Activated naive CD8-positive, alpha-beta T cell treated with anti-CD3 and anti-CD28 coated beads, Interleukin-2, amount 50 U/mL, for 24 hours (primary cell): ENCODE measurements around the gene TMEM47.

Experiments
- ATAC-seq: fragments of 150-1000 bp; cut with Tn5 transposase; one replicate; pipeline ENCODE4 v1.10.0; 2021
- DNase-seq: peaks from one replicate; pipeline ENCODE4 v3.0.0; 2021
- H3K27ac Mint-ChIP-seq: one replicate; pipeline ENCODE4 v1.8.0; 2021; ENCODE audit warnings: mild to moderate bottlenecking, mixed read lengths
- H3K27me3 Mint-ChIP-seq: one replicate; pipeline ENCODE4 v1.8.0; 2021; ENCODE audit warnings: mixed read lengths
- H3K36me3 Mint-ChIP-seq: one replicate; pipeline ENCODE4 v1.8.0; 2021; ENCODE audit warnings: low read depth, mixed read lengths
- H3K4me1 Mint-ChIP-seq: one replicate; pipeline ENCODE4 v1.8.0; 2021; ENCODE audit warnings: mixed read lengths
- H3K4me3 Mint-ChIP-seq: one replicate; pipeline ENCODE4 v1.8.0; 2021; ENCODE audit warnings: mild to moderate bottlenecking, moderate library complexity, mixed read lengths
- H3K9me3 Mint-ChIP-seq: one replicate; pipeline ENCODE4 v1.8.0; 2021; ENCODE audit warnings: mixed read lengths

The TMEM47 gene

DNA sequence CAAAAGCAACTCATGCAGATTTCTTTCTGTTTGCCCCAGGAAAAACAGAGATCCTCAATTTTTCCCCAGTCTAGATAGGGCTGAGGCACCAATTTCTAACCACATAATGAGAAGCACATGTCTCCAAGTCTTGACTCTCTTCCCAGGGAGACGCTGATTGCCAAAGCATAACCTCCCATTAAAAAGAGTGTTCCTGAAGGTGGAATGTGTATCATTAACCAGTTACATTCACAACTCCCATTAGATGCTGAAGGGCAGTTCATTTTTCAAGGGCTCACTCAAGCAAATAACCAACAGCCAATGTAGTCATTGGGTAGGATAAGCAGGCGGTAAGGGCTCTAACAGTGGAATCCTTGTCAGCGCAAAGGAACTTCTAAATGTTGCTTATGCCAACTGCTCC is 27.5 kb downstream of the TMEM47 start:
- Mint-ChIP-seq H3K9me3 (no peaks in the 10 kb centered on the region), H3K27ac (no peak overlapping the region), H3K27me3 (no peaks in the 10 kb centered on the region), H3K4me3 (no peak overlapping the region), H3K36me3 (no peaks in the 10 kb centered on the region), H3K4me1 (no peaks in the 10 kb centered on the region)
- ATAC-seq (no peak), DNase-seq (no peak)

GRCh38 chrX:34624416-34624815 is 32.7 kb downstream of the TMEM47 start:
- Mint-ChIP-seq H3K36me3 (no peaks in the 10 kb centered on the region), H3K9me3 (no peaks in the 10 kb centered on the region), H3K27me3 (no peaks in the 10 kb centered on the region), H3K27ac (no peak overlapping the region), H3K4me1 (no peaks in the 10 kb centered on the region), H3K4me3 (no peak overlapping the region)
- no peak for ATAC-seq
- no peak for DNase-seq

DNA sequence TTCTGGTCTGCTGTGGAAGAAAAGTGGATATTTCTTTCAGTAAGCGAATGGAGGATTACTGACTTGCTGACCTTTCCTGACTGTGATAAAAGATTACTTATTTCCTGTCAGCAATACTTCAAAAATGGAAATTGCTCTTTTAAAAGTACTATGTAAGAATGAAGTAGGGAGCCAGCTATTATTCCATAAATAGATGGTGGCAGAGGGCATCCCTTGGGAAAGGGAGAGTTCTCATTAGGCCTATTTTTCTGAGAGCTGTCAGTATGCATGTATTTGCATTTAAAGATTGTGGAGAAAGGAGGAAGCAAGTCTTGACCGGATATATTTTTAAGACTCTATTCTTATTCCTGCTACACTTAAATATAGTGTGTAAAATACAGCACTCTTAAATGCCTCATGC is 37.2 kb downstream of the TMEM47 start:
- no peak overlapping the region for H3K4me3 Mint-ChIP-seq
- no peak for DNase-seq
- H3K4me1 Mint-ChIP-seq, result no peaks in the 10 kb centered on the region
- no peak overlapping the region for H3K27ac Mint-ChIP-seq
- no peaks in the 10 kb centered on the region for H3K27me3 Mint-ChIP-seq
- ATAC-seq, result no peak
- H3K9me3 Mint-ChIP-seq, result no peaks in the 10 kb centered on the region
- H3K36me3 Mint-ChIP-seq, result no peaks in the 10 kb centered on the region

GRCh38 chrX:34612036-34612435 is 45.0 kb downstream of the TMEM47 start:
- no peak overlapping the region for H3K4me3 Mint-ChIP-seq
- no peaks in the 10 kb centered on the region for H3K27me3 Mint-ChIP-seq
- no peak for ATAC-seq
- no peaks in the 10 kb centered on the region for H3K4me1 Mint-ChIP-seq
- H3K9me3 Mint-ChIP-seq, result peaks cover 6% of the 10 kb centered on the region
- H3K36me3 Mint-ChIP-seq, result no peaks in the 10 kb centered on the region
- H3K27ac Mint-ChIP-seq, result no peak overlapping the region
- no peak for DNase-seq

DNA sequence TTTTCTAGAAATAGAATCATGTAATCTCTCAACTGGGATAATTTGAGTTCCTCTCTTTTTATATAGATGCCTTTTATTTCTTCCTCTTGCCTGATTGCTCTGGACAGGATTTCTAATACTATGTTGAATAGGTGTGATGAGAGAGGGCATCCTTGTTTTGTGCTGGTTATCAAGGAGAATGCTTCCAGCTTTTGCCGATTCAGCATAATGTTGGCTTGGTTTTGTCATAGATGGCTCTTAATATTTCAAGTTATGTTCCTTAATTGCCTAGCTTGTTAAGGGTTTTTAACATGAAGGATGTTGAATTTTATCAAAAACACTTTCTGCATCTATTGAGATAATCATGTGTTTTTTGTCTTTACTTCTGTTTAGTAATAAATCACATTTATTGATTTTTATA is 58.7 kb downstream of the TMEM47 start:
- H3K27ac Mint-ChIP-seq, result no peak overlapping the region
- H3K27me3 Mint-ChIP-seq, result no peaks in the 10 kb centered on the region
- ATAC-seq, result no peak
- H3K9me3 Mint-ChIP-seq, result peaks cover 6% of the 10 kb centered on the region
- no peaks in the 10 kb centered on the region for H3K36me3 Mint-ChIP-seq
- no peak for DNase-seq
- no peak overlapping the region for H3K4me3 Mint-ChIP-seq
- H3K4me1 Mint-ChIP-seq, result no peaks in the 10 kb centered on the region

DNA sequence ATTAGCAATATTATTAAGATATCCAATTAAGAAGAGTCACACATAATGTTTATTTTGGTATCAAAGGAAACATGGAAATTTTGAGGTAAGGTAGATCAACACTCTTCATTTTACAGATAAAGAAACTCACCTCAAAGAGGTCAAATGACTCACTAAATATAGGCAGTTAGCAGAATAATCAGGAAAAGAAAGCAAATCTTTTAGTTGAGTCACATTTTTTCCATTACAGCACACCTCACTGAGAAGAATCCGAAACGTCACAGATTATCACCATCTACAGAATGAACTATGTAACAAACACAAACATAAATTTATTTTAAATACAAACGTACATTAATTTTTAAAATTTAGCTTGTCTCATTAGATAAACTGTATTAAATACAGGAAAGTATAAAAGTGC is 70.1 kb downstream of the TMEM47 start:
- ATAC-seq (no peak), DNase-seq (no peak)
- H3K27me3 Mint-ChIP-seq, result no peaks in the 10 kb centered on the region
- H3K36me3 Mint-ChIP-seq, result no peaks in the 10 kb centered on the region
- H3K9me3 Mint-ChIP-seq, result no peaks in the 10 kb centered on the region
- no peak overlapping the region for H3K4me3 Mint-ChIP-seq
- H3K27ac Mint-ChIP-seq, result no peak overlapping the region
- no peaks in the 10 kb centered on the region for H3K4me1 Mint-ChIP-seq

DNA sequence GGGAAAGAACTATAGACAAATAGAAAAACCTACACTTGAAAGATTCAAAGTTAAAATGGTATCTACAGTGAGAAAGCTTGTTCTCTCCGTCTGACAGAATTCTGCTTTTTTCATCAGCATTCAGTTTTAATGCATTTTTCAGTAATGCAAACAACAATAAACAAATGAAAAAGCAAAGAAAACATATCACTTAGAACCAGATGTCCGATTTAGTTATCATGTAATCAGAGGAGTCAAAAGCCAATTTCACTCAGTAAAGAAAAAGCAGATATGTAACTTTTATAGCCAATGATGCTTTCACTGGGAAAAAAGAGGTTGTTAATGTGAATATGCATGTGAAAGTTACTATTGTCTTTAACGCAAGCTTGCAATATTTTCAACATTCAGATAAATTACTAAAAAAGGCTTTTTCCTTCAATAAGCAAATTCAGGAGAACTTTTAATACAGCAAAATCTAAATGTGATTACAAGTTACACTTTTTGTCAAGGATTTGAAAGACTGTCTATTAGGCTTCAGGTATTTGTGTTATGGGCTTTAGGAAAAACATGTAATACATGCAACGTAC is 70.7 kb downstream of the TMEM47 start:
- Mint-ChIP-seq H3K27ac (no peak overlapping the region), H3K27me3 (no peaks in the 10 kb centered on the region), H3K9me3 (no peaks in the 10 kb centered on the region), H3K36me3 (no peaks in the 10 kb centered on the region), H3K4me3 (no peak overlapping the region), H3K4me1 (no peaks in the 10 kb centered on the region)
- ATAC-seq, result no peak
- no peak for DNase-seq

- no peak overlapping the region for H3K4me3 Mint-ChIP-seq
- H3K9me3 Mint-ChIP-seq, result no peaks in the 10 kb centered on the region
- no peak for DNase-seq
- H3K27ac Mint-ChIP-seq, result no peak overlapping the region
- H3K4me1 Mint-ChIP-seq, result no peaks in the 10 kb centered on the region
- no peaks in the 10 kb centered on the region for H3K27me3 Mint-ChIP-seq
- ATAC-seq, result no peak
- H3K36me3 Mint-ChIP-seq, result no peaks in the 10 kb centered on the region
These were observed 71.5 kb downstream of the TMEM47 start for GRCh38 chrX:34585561-34585960.

- DNase-seq (no peak), ATAC-seq (no peak)
- no peaks in the 10 kb centered on the region for H3K4me1 Mint-ChIP-seq
- H3K9me3 Mint-ChIP-seq, result no peaks in the 10 kb centered on the region
- H3K36me3 Mint-ChIP-seq, result no peaks in the 10 kb centered on the region
- no peak overlapping the region for H3K27ac Mint-ChIP-seq
- no peak overlapping the region for H3K4me3 Mint-ChIP-seq
- no peaks in the 10 kb centered on the region for H3K27me3 Mint-ChIP-seq
These were observed 72.3 kb downstream of the TMEM47 start for GRCh38 chrX:34584781-34585180.

- DNase-seq (no peak), ATAC-seq (no peak)
- H3K36me3 Mint-ChIP-seq, result no peaks in the 10 kb centered on the region
- no peaks in the 10 kb centered on the region for H3K9me3 Mint-ChIP-seq
- no peak overlapping the region for H3K4me3 Mint-ChIP-seq
- H3K27me3 Mint-ChIP-seq, result no peaks in the 10 kb centered on the region
- no peaks in the 10 kb centered on the region for H3K4me1 Mint-ChIP-seq
- no peak overlapping the region for H3K27ac Mint-ChIP-seq
These were observed 77.0 kb downstream of the TMEM47 start for GRCh38 chrX:34580069-34580468.

GRCh38 chrX:34578237-34578636 is 78.8 kb downstream of the TMEM47 start:
- Mint-ChIP-seq H3K36me3 (no peaks in the 10 kb centered on the region), H3K27me3 (no peaks in the 10 kb centered on the region), H3K4me1 (no peaks in the 10 kb centered on the region), H3K9me3 (no peaks in the 10 kb centered on the region), H3K27ac (no peak overlapping the region), H3K4me3 (no peak overlapping the region)
- ATAC-seq (no peak), DNase-seq (no peak)
